AG09309 (cell line): ENCODE results near the gene ZSCAN5B.
A peak's percentile ranks its signal among the peaks of the same experiment; 100 is the strongest.

Experiments used
- DNase-seq: peaks from one replicate; pipeline ENCODE4 v3.0.0-alpha.2; 2010; ENCODE audit warnings: low read depth
- H3K4me3 ChIP-seq: 2 replicates; pipeline ENCODE4 v1.5.1; 2011; ENCODE audit warnings: mild to moderate bottlenecking, low read depth, low read length, moderate library complexity; ENCODE audit not compliant: control insufficient read depth
- TF ChIP-seq, protein P1 (sequence below): IDR thresholded peaks from 2 replicates; pipeline ENCODE4 v1.5.1; 2011; ENCODE audit warnings: mild to moderate bottlenecking, low read depth, low read length, inconsistent platforms; ENCODE audit not compliant: insufficient read depth, control insufficient read depth; ENCODE audit errors: missing control alignments

Gene ZSCAN5B

DNA sequence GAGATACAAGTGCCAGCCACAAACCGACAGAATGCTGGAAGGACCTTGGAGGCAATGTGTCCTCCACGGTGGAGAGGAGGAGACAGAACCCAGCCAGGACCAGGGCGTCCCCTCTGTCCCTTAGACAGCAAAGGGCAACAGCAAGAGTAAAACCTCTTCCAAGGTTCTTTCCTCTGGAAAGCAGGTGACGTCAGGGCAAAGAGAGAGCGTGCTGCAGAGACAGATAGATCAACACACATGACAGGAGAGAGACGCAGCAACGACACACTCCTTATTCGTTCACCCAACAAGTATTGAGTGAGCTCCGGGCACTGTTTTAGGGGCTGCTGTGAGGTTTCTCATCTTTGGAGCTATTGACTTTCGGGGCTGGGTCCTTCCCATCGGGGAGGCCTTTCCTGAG, 23.0 kb downstream of the ZSCAN5B start:
- TF ChIP-seq, protein P1, sequence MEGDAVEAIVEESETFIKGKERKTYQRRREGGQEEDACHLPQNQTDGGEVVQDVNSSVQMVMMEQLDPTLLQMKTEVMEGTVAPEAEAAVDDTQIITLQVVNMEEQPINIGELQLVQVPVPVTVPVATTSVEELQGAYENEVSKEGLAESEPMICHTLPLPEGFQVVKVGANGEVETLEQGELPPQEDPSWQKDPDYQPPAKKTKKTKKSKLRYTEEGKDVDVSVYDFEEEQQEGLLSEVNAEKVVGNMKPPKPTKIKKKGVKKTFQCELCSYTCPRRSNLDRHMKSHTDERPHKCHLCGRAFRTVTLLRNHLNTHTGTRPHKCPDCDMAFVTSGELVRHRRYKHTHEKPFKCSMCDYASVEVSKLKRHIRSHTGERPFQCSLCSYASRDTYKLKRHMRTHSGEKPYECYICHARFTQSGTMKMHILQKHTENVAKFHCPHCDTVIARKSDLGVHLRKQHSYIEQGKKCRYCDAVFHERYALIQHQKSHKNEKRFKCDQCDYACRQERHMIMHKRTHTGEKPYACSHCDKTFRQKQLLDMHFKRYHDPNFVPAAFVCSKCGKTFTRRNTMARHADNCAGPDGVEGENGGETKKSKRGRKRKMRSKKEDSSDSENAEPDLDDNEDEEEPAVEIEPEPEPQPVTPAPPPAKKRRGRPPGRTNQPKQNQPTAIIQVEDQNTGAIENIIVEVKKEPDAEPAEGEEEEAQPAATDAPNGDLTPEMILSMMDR, result no peak
- H3K4me3 ChIP-seq, result no peak overlapping the region
- DNase-seq, result no peak

DNA sequence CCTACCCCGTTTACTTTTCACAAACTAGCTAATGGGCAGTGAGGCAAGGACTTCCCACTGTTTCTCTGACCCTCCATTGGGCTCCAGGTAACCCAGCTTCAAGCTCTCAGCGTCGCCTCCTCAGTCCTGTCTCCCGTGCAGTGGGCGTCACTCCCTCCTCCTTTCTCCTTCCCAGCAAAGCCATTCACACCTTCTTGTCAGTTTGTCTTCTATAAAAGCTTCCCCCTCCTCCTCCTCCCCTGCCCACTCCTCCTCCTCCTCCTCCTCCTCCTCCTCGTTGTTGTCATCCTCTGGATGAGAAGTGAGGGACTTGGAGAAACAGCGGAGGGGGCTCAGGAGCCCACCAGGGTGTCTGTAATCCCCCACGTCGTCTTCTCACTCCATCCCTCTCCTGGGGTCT, 23.5 kb downstream of the ZSCAN5B start:
- no peak overlapping the region for H3K4me3 ChIP-seq
- TF ChIP-seq, protein P1, result no peak
- no peak for DNase-seq

DNA sequence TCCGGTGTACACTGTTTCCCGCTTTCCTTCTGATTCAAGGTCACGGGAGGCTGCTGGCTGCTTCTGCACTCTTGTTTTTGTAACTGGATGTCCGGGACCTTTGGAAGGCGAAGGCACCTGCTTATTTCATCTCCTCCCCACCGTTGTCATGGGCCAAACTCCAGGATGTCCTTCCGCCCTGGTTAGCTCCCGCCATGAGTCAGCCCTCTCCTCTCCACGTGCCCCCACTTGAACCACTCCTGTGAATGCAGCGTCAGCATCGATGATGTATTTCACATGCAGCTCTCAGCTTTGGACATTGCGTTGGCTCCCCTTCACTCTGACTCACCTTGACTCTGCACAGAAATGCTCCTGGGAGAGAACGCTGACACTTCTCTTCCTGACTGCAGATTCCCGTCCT, 27.3 kb downstream of the ZSCAN5B start:
- TF ChIP-seq, protein P1, result no peak
- DNase-seq, result peak; percentile 5

GRCh38 chr19:56167064-56167578, 30.5 kb downstream of the ZSCAN5B start:
- H3K4me3 ChIP-seq, result no peak overlapping the region
- TF ChIP-seq, protein P1, result no peak
- no peak for DNase-seq

More for the DNA sequence above, 27.3 kb downstream of the ZSCAN5B start:
- H3K4me3 ChIP-seq, result no peak overlapping the region

- no peak overlapping the region for H3K4me3 ChIP-seq
- no peak for DNase-seq
- TF ChIP-seq, protein P1, result no peak
Measured at GRCh38 chr19:56163097-56163496, 34.5 kb downstream of the ZSCAN5B start.

- no peak overlapping the region for H3K4me3 ChIP-seq
- DNase-seq, result no peak
- TF ChIP-seq, protein P1, result no peak
Measured at GRCh38 chr19:56162258-56162657, 35.3 kb downstream of the ZSCAN5B start.

DNA sequence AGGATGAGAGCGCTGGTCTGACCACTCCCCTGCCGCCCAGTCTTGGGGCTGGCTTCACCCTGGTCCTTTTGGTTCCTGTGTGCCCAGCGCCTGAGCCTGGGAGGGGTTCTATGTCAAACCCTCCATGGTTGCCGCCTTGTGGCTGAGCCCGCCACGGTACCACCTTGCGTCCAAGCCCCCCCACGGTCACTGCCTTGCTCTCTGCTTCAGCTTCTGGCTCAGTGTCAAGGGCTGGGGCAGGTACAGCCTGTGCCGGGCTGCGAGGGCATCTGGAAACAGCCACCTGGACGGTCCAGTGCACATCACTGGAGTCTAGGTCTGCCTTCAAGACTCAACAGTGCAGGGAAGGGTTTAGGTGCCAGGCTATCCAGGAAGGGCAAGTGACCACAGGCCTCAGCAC, 36.0 kb downstream of the ZSCAN5B start:
- TF ChIP-seq, protein P1, result no peak
- no peak overlapping the region for H3K4me3 ChIP-seq
- no peak for DNase-seq
